IPS DF 19.7 (cell line): ENCODE measurements around the gene HPDL.
A peak's percentile ranks its signal among the peaks of the same experiment; 100 is the strongest.

ENCODE experiments used
- DNase-seq: peaks from one replicate; pipeline ENCODE4 v3.0.0-alpha.2; 2013; ENCODE audit warnings: low read depth, low spot score

HPDL gene

GRCh38 chr1:45351508-45351907 lies 24.8 kb downstream of the HPDL start:
- no peak for DNase-seq

- DNase-seq = no peak
Observed at GRCh38 chr1:45353685-45354084, 27.0 kb downstream of the HPDL start.

GRCh38 chr1:45354838-45355237 lies 28.1 kb downstream of the HPDL start:
- DNase-seq = no peak

- no peak for DNase-seq
Observed at GRCh38 chr1:45355683-45356082, 29.0 kb downstream of the HPDL start.

- no peak for DNase-seq
Observed at GRCh38 chr1:45356186-45356585, 29.5 kb downstream of the HPDL start.

GRCh38 chr1:45359882-45360513 lies 33.3 kb downstream of the HPDL start:
- no peak for DNase-seq

GRCh38 chr1:45360981-45361380 lies 34.3 kb downstream of the HPDL start:
- DNase-seq = peak; percentile 38

GRCh38 chr1:45364294-45364693 lies 37.6 kb downstream of the HPDL start:
- no peak for DNase-seq

- no peak for DNase-seq
Observed at GRCh38 chr1:45365051-45365450, 38.4 kb downstream of the HPDL start.

- DNase-seq = no peak
Observed at GRCh38 chr1:45370575-45370974, 43.9 kb downstream of the HPDL start.

GRCh38 chr1:45373573-45373972 lies 46.9 kb downstream of the HPDL start:
- DNase-seq = no peak

- no peak for DNase-seq
Observed at GRCh38 chr1:45375104-45376090, 48.7 kb downstream of the HPDL start.

GRCh38 chr1:45378184-45378583 lies 51.5 kb downstream of the HPDL start:
- no peak for DNase-seq
